ENCODE data around the gene SEMA6A.

SEMA6A gene

GRCh38 chr5:116459301-116459700 is 115.3 kb downstream of the SEMA6A start:
- no peak for DNase-seq (ENCODE audit: low read depth)

- DNase-seq (ENCODE audit: low read depth) = no peak
Measured at GRCh38 chr5:116457062-116457461, 117.6 kb downstream of the SEMA6A start.

GRCh38 chr5:116456036-116456435 is 118.6 kb downstream of the SEMA6A start:
- no peak for DNase-seq (ENCODE audit: low read depth)

GRCh38 chr5:116455061-116455460 is 119.6 kb downstream of the SEMA6A start:
- peak; percentile 49 for DNase-seq (ENCODE audit: low read depth)

GRCh38 chr5:116454417-116454927 is 120.2 kb downstream of the SEMA6A start:
- peak; percentile 89 for DNase-seq (ENCODE audit: low read depth)

GRCh38 chr5:116453988-116454411 is 120.6 kb downstream of the SEMA6A start:
- no peak for DNase-seq (ENCODE audit: low read depth)

- no peak for DNase-seq (ENCODE audit: low read depth)
Measured at GRCh38 chr5:116452774-116453368, 121.8 kb downstream of the SEMA6A start.

GRCh38 chr5:116451905-116452450 is 122.6 kb downstream of the SEMA6A start:
- DNase-seq (ENCODE audit: low read depth) = no peak

GRCh38 chr5:116451066-116451465 is 123.6 kb downstream of the SEMA6A start:
- no peak for DNase-seq (ENCODE audit: low read depth)

GRCh38 chr5:116449458-116449857 is 125.2 kb downstream of the SEMA6A start:
- no peak for DNase-seq (ENCODE audit: low read depth)

- no peak for DNase-seq (ENCODE audit: low read depth)
Measured at GRCh38 chr5:116448870-116449427, 125.7 kb downstream of the SEMA6A start.

- no peak for DNase-seq (ENCODE audit: low read depth)
Measured at GRCh38 chr5:116448450-116448849, 126.2 kb downstream of the SEMA6A start.

GRCh38 chr5:116446356-116447005 is 128.1 kb downstream of the SEMA6A start:
- no peak for DNase-seq (ENCODE audit: low read depth)

- DNase-seq (ENCODE audit: low read depth) = no peak
Measured at GRCh38 chr5:116445311-116445710, 129.3 kb downstream of the SEMA6A start.

GRCh38 chr5:116444373-116445295 is 130.0 kb downstream of the SEMA6A start:
- DNase-seq (ENCODE audit: low read depth) = no peak

- no peak for DNase-seq (ENCODE audit: low read depth)
Measured at GRCh38 chr5:116442931-116443551, 131.6 kb downstream of the SEMA6A start.

- no peak for DNase-seq (ENCODE audit: low read depth)
Measured at GRCh38 chr5:116442095-116442534, 132.5 kb downstream of the SEMA6A start.

- no peak for DNase-seq (ENCODE audit: low read depth)
Measured at GRCh38 chr5:116441223-116441622, 133.4 kb downstream of the SEMA6A start.

- no peak for DNase-seq (ENCODE audit: low read depth)
Measured at GRCh38 chr5:116440457-116441001, 134.1 kb downstream of the SEMA6A start.

GRCh38 chr5:116439905-116440304 is 134.7 kb downstream of the SEMA6A start:
- DNase-seq (ENCODE audit: low read depth) = no peak

GRCh38 chr5:116438979-116439554 is 135.6 kb downstream of the SEMA6A start:
- DNase-seq (ENCODE audit: low read depth) = no peak
